MCF 10A (cell line): ENCODE measurements around the gene RFX4. TPM values are rescaled to one million over a fixed set of nuclear protein-coding genes. Genes with fewer than 3 reads are reported as not detected.

Experiments
- BruUV-seq: library from RNA; stranded (reverse); fragments of 400-500 nt; replicated peaks from 2 replicates; lab custom pipeline; 2021; lab: Mats Ljungman, UMichigan
- CTCF ChIA-PET: fragments of 300-600 bp; sonication (Branson Sonifier 250); formaldehyde crosslinking; extraction: SDS; loops from one replicate; lab custom pipeline; 2021; ENCODE audit warnings: antibody characterized with exemption, inconsistent platforms; lab: Yijun Ruan, JAX
- POLR2A ChIA-PET: fragments of 300-600, 350-650 bp; sonication (Branson Sonifier 250); formaldehyde crosslinking; extraction: SDS; loops from one replicate; lab custom pipeline; 2020; ENCODE audit warnings: antibody characterized with exemption, inconsistent platforms; lab: Yijun Ruan, JAX
- DNase-seq: peaks from one replicate; pipeline ENCODE4 v3.0.0-alpha.2; 2018; ENCODE audit not compliant: unreplicated experiment
- H3K27ac Mint-ChIP-seq: one replicate; pipeline ENCODE4 v1.8.0; 2022; ENCODE audit warnings: mild to moderate bottlenecking, low read depth, mixed read lengths; ENCODE audit not compliant: unreplicated experiment
- H3K27me3 Mint-ChIP-seq: one replicate; pipeline ENCODE4 v1.8.0; 2022; ENCODE audit warnings: mixed read lengths; ENCODE audit not compliant: insufficient read depth, unreplicated experiment
- H3K36me3 Mint-ChIP-seq: one replicate; pipeline ENCODE4 v1.8.0; 2022; ENCODE audit warnings: mild to moderate bottlenecking, moderate library complexity, mixed read lengths; ENCODE audit not compliant: insufficient read depth, unreplicated experiment
- H3K4me1 Mint-ChIP-seq: one replicate; pipeline ENCODE4 v1.8.0; 2022; ENCODE audit warnings: mixed read lengths; ENCODE audit not compliant: insufficient read depth, unreplicated experiment
- H3K4me3 Mint-ChIP-seq: one replicate; pipeline ENCODE4 v1.8.0; 2022; ENCODE audit warnings: mild to moderate bottlenecking, moderate library complexity, mixed read lengths; ENCODE audit not compliant: unreplicated experiment
- H3K9me3 Mint-ChIP-seq: one replicate; pipeline ENCODE4 v1.8.0; 2022; ENCODE audit warnings: mixed read lengths; ENCODE audit not compliant: unreplicated experiment
- CTCF ChIP-seq: fragments of 200-600 bp; IDR thresholded peaks from one replicate; pipeline ENCODE4 v1.8.0; 2022; ENCODE audit warnings: antibody characterized with exemption, mild to moderate bottlenecking; ENCODE audit not compliant: unreplicated experiment
- intact Hi-C: fragments of 100-400 bp; cut with micrococcal nuclease; formaldehyde crosslinking; loops from 2 replicates; pipeline ENCODE4 v1.14.1; 2022
- total RNA-seq: library from RNA; stranded (reverse); gene quantifications from 2 replicates; pipeline ENCODE4 v1.2.3, GENCODE V29; 2022

Gene RFX4
- total RNA-seq, 1 experiment from 2014 or later = not detected

DNA sequence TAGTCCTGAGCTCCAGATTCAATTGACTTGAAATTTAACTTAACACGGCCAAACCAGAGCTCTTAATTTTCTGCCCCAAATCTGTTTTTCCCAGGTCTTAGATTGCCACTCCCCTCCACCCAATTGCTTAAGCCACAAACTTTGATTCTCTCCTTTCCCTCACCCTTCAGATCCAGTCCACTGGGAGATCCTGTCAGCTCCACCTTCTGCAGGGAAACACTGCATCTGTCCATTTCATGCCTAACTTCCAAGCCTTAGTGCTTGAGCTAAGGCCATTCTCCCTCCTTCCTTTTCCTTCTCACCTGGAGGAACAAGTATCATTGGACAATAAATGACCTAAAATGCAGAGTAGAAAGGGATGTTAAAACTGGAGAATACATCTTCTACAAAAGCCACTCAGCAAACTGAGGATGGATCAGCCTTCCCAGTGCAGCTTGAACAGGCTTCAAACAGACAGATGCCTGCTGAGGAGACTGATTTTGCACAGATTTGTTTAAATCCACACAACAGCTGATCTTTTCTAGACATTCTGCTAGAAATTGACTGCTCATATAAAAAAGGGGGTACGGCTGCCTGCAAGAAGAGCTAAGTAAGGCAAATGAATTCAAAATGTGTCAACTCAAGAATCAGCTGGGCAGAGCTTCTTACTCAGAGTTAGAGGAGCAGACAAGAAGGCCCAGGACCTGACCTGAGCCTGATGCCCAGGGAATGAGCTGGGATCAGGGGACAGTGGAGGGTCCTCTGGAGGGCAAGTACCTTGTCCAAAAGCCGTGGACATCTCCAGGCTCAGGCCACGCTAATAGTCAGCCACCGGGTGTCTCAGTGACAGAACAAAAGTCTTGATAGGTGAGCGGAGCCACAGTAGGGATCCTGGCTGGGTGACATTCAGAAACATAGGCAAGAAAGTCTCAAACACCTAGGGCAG is 110.4 kb downstream of the RFX4 start:
- BruUV-seq = no TSS peak
- intact Hi-C loops = no loop called here
- no peak for TF ChIP-seq CTCF
- H3K36me3 Mint-ChIP-seq = no peaks in the 10 kb centered on the region
- ChIA-PET POLR2A (interaction anchor here (1.3 kb wide), 1 partner anchor 78 kb away, joined by 4 read pairs; no protein-coding TSS in a partner anchor), CTCF (no interaction called here)
- H3K27ac Mint-ChIP-seq = no peak overlapping the region
- no peaks in the 10 kb centered on the region for H3K27me3 Mint-ChIP-seq
- no peaks in the 10 kb centered on the region for H3K9me3 Mint-ChIP-seq
- no peaks in the 10 kb centered on the region for H3K4me1 Mint-ChIP-seq
- no peak for DNase-seq
- H3K4me3 Mint-ChIP-seq = no peak overlapping the region

GRCh38 chr12:106696071-106696470 is 113.3 kb downstream of the RFX4 start:
- CTCF ChIA-PET = interaction anchor here (1.1 kb wide), 1 partner anchor 13 kb away, joined by 3 read pairs; no protein-coding TSS in a partner anchor
- BruUV-seq = no TSS peak
- no peaks in the 10 kb centered on the region for H3K4me1 Mint-ChIP-seq
- no peak overlapping the region for H3K27ac Mint-ChIP-seq
- TF ChIP-seq CTCF = no peak
- H3K9me3 Mint-ChIP-seq = peaks cover under 1% of the 10 kb centered on the region
- peaks cover 12% of the 10 kb centered on the region for H3K27me3 Mint-ChIP-seq
- H3K36me3 Mint-ChIP-seq = no peaks in the 10 kb centered on the region
- POLR2A ChIA-PET = no interaction called here
- intact Hi-C loops = no loop called here
- no peak for DNase-seq
- H3K4me3 Mint-ChIP-seq = no peak overlapping the region

GRCh38 chr12:106696681-106697417 is 114.0 kb downstream of the RFX4 start:
- BruUV-seq = no TSS peak
- intact Hi-C loops = no loop called here
- no peaks in the 10 kb centered on the region for H3K36me3 Mint-ChIP-seq
- ChIA-PET POLR2A (no interaction called here), CTCF (no interaction called here)
- H3K27me3 Mint-ChIP-seq = peaks cover 12% of the 10 kb centered on the region
- no peak overlapping the region for H3K4me3 Mint-ChIP-seq
- DNase-seq = no peak
- H3K9me3 Mint-ChIP-seq = peaks cover 7% of the 10 kb centered on the region
- no peak overlapping the region for H3K27ac Mint-ChIP-seq
- H3K4me1 Mint-ChIP-seq = no peaks in the 10 kb centered on the region
- no peak for TF ChIP-seq CTCF

DNA sequence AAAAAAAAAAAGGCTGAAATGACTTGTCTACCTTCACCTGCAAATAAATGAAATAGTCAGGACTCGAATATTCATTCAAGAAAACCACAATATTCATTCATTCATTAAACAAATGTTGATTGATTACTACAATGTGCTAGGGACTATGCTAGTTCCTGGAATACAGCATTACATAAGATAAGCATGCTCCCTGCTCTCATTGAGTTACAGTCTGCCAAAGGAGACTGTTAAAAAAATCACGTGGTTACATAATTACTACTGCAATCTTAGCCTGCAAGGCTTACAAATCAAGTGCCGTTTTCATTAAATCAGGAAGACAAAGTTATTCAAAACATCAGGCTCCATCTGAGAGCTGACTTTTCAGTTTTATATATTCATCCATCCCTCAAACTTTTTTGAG is 121.3 kb downstream of the RFX4 start:
- CTCF ChIA-PET = no interaction called here
- TF ChIP-seq CTCF = no peak
- intact Hi-C loops = no loop called here
- no TSS peak for BruUV-seq
- Mint-ChIP-seq H3K27me3 (peaks cover 4% of the 10 kb centered on the region), H3K4me3 (no peak overlapping the region), H3K9me3 (peaks cover 7% of the 10 kb centered on the region), H3K27ac (no peak overlapping the region), H3K4me1 (no peaks in the 10 kb centered on the region), H3K36me3 (no peaks in the 10 kb centered on the region)
- no peak for DNase-seq
- POLR2A ChIA-PET = no interaction called here
